H1 (cell line): Measurements from ENCODE around the gene HPCAL4. TPM values are rescaled to one million over a fixed set of nuclear protein-coding genes. Genes with fewer than 3 reads are reported as not detected.

ENCODE experiments used
- CTCF ChIA-PET: fragments of 300-600 bp; sonication (Branson Sonifier 250); formaldehyde crosslinking; loops from one replicate; lab custom pipeline; 2021; ENCODE audit not compliant: partially characterized antibody; lab: Charles Lee
- POLR2A ChIA-PET: fragments of 300-600 bp; sonication (Branson Sonifier 250); formaldehyde crosslinking; loops from one replicate; lab custom pipeline; 2021; ENCODE audit warnings: inconsistent platforms; ENCODE audit not compliant: partially characterized antibody; lab: Charles Lee
- DNase-seq, 2 experiments: peaks; one replicate each; pipeline versions ENCODE4 v3.0.0 to v3.0.0-alpha.2; 2010 to 2022; ENCODE audit warnings: low spot score in 2 of 2, low read depth in 1 of 2, mixed read lengths in 1 of 2
- FAIRE-seq: peaks from 2 replicates; lab custom pipeline; 2011; peaks lifted over from hg19 to GRCh38; lab: Jason Lieb, UNC
- H2AFZ ChIP-seq: 2 replicates; pipeline ENCODE4 v1.8.1; 2012; ENCODE audit warnings: low read length, inconsistent platforms
- H2AK5ac ChIP-seq: 2 replicates; pipeline ENCODE4 v1.6.1; 2013; ENCODE audit warnings: low read depth, low read length
- H2BK120ac ChIP-seq: replicated peaks from 2 replicates; pipeline ENCODE3; 2013; ENCODE audit warnings: low read depth, low read length, inconsistent platforms
- H2BK12ac ChIP-seq: 2 replicates; pipeline ENCODE4 v1.6.1; 2013; ENCODE audit warnings: low read depth, low read length
- H2BK15ac ChIP-seq: 2 replicates; pipeline ENCODE4 v1.6.1; 2013; ENCODE audit warnings: low read length
- H2BK20ac ChIP-seq: 2 replicates; pipeline ENCODE4 v1.6.1; 2013; ENCODE audit warnings: low read length
- H2BK5ac ChIP-seq: 2 replicates; pipeline ENCODE4 v1.6.1; 2013; ENCODE audit warnings: low read depth, low read length
- H3K14ac ChIP-seq: 2 replicates; pipeline ENCODE4 v1.6.1; 2013; ENCODE audit warnings: inconsistent platforms; ENCODE audit not compliant: insufficient read length
- H3K18ac ChIP-seq: 2 replicates; pipeline ENCODE4 v1.6.1; 2013; ENCODE audit warnings: low read length; ENCODE audit errors: extremely low read depth
- H3K23ac ChIP-seq: 2 replicates; pipeline ENCODE4 v1.6.1; 2013; ENCODE audit warnings: inconsistent platforms; ENCODE audit not compliant: insufficient read length
- H3K23me2 ChIP-seq: 2 replicates; pipeline ENCODE4 v1.6.1; 2013; ENCODE audit warnings: low read depth, low read length
- H3K27ac ChIP-seq: 2 replicates; pipeline ENCODE4 v1.6.1; 2011; ENCODE audit warnings: low read depth, low read length, inconsistent platforms
- H3K27me3 ChIP-seq, 4 experiments: replicated peaks in 1 of 4; 1 replicate in 1 of 4; 2 replicates in 3 of 4; pipeline versions ENCODE4 v1.6.1 to v1.8.1; 2011 to 2013; ENCODE audit warnings: low read length in 3 of 4, mild to moderate bottlenecking in 3 of 4, inconsistent platforms in 2 of 4, mixed read lengths in 2 of 4, moderate library complexity in 1 of 4; ENCODE audit not compliant: control insufficient read depth in 3 of 4, insufficient read depth in 3 of 4; ENCODE audit errors: extremely low read depth in 1 of 4
- H3K36me3 ChIP-seq, 4 experiments: 2 replicates each; pipeline versions ENCODE4 v1.6.1 to v1.8.1; 2011 to 2013; ENCODE audit warnings: mild to moderate bottlenecking in 4 of 4, low read length in 3 of 4, moderate library complexity in 2 of 4, control low read depth in 1 of 4, inconsistent platforms in 1 of 4; ENCODE audit not compliant: insufficient read depth in 4 of 4, control insufficient read depth in 2 of 4
- H3K4ac ChIP-seq: replicated peaks from 2 replicates; pipeline ENCODE3; 2013; ENCODE audit warnings: low read length, low read depth, mixed read lengths, inconsistent platforms; ENCODE audit not compliant: insufficient read length
- H3K4me1 ChIP-seq, 4 experiments: replicated peaks in 1 of 4; 1 replicate in 1 of 4; 2 replicates in 3 of 4; pipeline versions ENCODE4 v1.6.1 to v1.8.1; 2011 to 2013; ENCODE audit warnings: low read length in 3 of 4, inconsistent platforms in 2 of 4, mixed read lengths in 1 of 4; ENCODE audit not compliant: insufficient read depth in 4 of 4, control insufficient read depth in 3 of 4
- H3K4me2 ChIP-seq, 2 experiments: 2 replicates each; pipeline versions ENCODE4 v1.6.1 to v1.8.1; 2011 to 2013; ENCODE audit warnings: low read depth in 2 of 2, low read length in 2 of 2, control low read depth in 1 of 2, inconsistent platforms in 1 of 2, mild to moderate bottlenecking in 1 of 2; ENCODE audit not compliant: insufficient read depth in 1 of 2
- H3K4me3 ChIP-seq, 4 experiments: fragments of 200-600, 300-600 bp in 1 of 4; sonication (generic), shearing (Covaris generic), sonication (Bioruptor Twin) in 1 of 4; 2 replicates each; pipeline versions ENCODE4 v1.5.1 to v1.8.1; 2011 to 2016; ENCODE audit warnings: low read length in 4 of 4, low read depth in 3 of 4, control low read depth in 2 of 4, inconsistent platforms in 2 of 4, mild to moderate bottlenecking in 2 of 4, mixed read lengths in 1 of 4, moderate library complexity in 1 of 4; ENCODE audit not compliant: insufficient read depth in 2 of 4; ENCODE audit errors: extremely low read depth in 1 of 4
- H3K56ac ChIP-seq: replicated peaks from 2 replicates; pipeline ENCODE3; 2013; ENCODE audit warnings: low read depth, mild to moderate bottlenecking, mixed read lengths, low read length, inconsistent platforms; ENCODE audit not compliant: insufficient read length
- H3K79me1 ChIP-seq: 2 replicates; pipeline ENCODE4 v1.6.1; 2013; ENCODE audit warnings: low read depth, low read length, control low read depth
- H3K79me2 ChIP-seq, 2 experiments: 2 replicates each; pipeline versions ENCODE4 v1.6.1 to v1.8.1; 2012 to 2013; ENCODE audit warnings: low read length in 2 of 2, mild to moderate bottlenecking in 2 of 2, inconsistent platforms in 1 of 2; ENCODE audit not compliant: insufficient read depth in 2 of 2, control insufficient read depth in 1 of 2
- H3K9ac ChIP-seq, 4 experiments: replicated peaks in 1 of 4; 1 replicate in 1 of 4; 2 replicates in 3 of 4; pipeline versions ENCODE4 v1.6.1 to v1.8.1; 2011 to 2013; ENCODE audit warnings: low read depth in 3 of 4, low read length in 3 of 4, control low read depth in 2 of 4, mild to moderate bottlenecking in 2 of 4, moderate library complexity in 2 of 4, inconsistent platforms in 1 of 4; ENCODE audit errors: extremely low read depth in 1 of 4
- H3K9me3 ChIP-seq, 2 experiments: 2 replicates each; pipeline versions ENCODE4 v1.6.1 to v1.8.1; 2012 to 2013; ENCODE audit warnings: mild to moderate bottlenecking in 2 of 2, moderate library complexity in 2 of 2, control low read depth in 1 of 2, inconsistent platforms in 1 of 2, low read depth in 1 of 2, low read length in 1 of 2, mixed read lengths in 1 of 2; ENCODE audit not compliant: insufficient read depth in 2 of 2
- H4K20me1 ChIP-seq, 2 experiments: replicated peaks in 1 of 2; 2 replicates each; pipeline versions ENCODE3 to v1.8.1; 2011 to 2013; ENCODE audit warnings: inconsistent platforms in 2 of 2, low read length in 2 of 2, mild to moderate bottlenecking in 1 of 2; ENCODE audit not compliant: insufficient read depth in 2 of 2, control insufficient read depth in 1 of 2
- H4K5ac ChIP-seq: 2 replicates; pipeline ENCODE4 v1.6.1; 2013; ENCODE audit warnings: low read length, low read depth, mixed read lengths, inconsistent platforms; ENCODE audit not compliant: insufficient read length
- H4K8ac ChIP-seq: 2 replicates; pipeline ENCODE4 v1.8.0; 2013; ENCODE audit warnings: mild to moderate bottlenecking, moderate library complexity, low read length, inconsistent platforms; ENCODE audit not compliant: insufficient read depth; ENCODE audit errors: extremely low read depth
- H4K91ac ChIP-seq: replicated peaks from 2 replicates; pipeline ENCODE3; 2013; ENCODE audit warnings: low read length, mixed read lengths, inconsistent platforms; ENCODE audit not compliant: insufficient read length
- ASH2L ChIP-seq: fragments of 200-600, 300-600 bp; sonication (generic); IDR thresholded peaks from one replicate; pipeline ENCODE4 v1.7.1; 2017; ENCODE audit warnings: low read length
- CHD2 ChIP-seq: IDR thresholded peaks from 2 replicates; pipeline ENCODE4 v1.6.1; 2012; ENCODE audit warnings: low read length, improper control_type of control experiment
- GABPA ChIP-seq: IDR thresholded peaks from 2 replicates; pipeline ENCODE4 v1.6.1; 2011; ENCODE audit warnings: mild to moderate bottlenecking, low read length, moderate library complexity, borderline replicate concordance; ENCODE audit not compliant: insufficient read depth
- HDAC6 ChIP-seq: IDR thresholded peaks from one replicate; pipeline ENCODE4 v1.7.1; 2012; ENCODE audit warnings: low read depth, mild to moderate bottlenecking, inconsistent platforms, low read length, moderate library complexity
- KDM1A ChIP-seq: fragments of 200-600, 300-600 bp; sonication (generic); IDR thresholded peaks from 2 replicates; pipeline ENCODE4 v1.7.1; 2016; ENCODE audit warnings: mild to moderate bottlenecking, low read length, borderline replicate concordance
- MAFK ChIP-seq: IDR thresholded peaks from 2 replicates; pipeline ENCODE4 v1.6.1; 2012; ENCODE audit warnings: low read depth, mild to moderate bottlenecking, improper control_type of control experiment, low read length
- NANOG ChIP-seq: IDR thresholded peaks from 2 replicates; pipeline ENCODE4 v1.6.1; 2011; ENCODE audit warnings: low read length, low read depth, mild to moderate bottlenecking, inconsistent platforms; ENCODE audit not compliant: insufficient read depth, poor library complexity, severe bottlenecking
- TCF12 ChIP-seq: IDR thresholded peaks from 2 replicates; pipeline ENCODE4 v1.6.1; 2011; ENCODE audit warnings: low read depth, mild to moderate bottlenecking, low read length
- WGBS, 2 experiments: shearing (Covaris generic) in 1 of 2; methylation state at CpG; one replicate each; pipeline versions ENCODE4 v1.1.6 to v1.1.7; 2013 to 2015; ENCODE audit warnings: low lambda C conversion rate in 2 of 2, mixed read lengths in 2 of 2, inconsistent platforms in 1 of 2, low coverage in 1 of 2, missing lambda C conversion rate in 1 of 2; ENCODE audit not compliant: insufficient replicate concordance in 2 of 2, insufficient coverage in 1 of 2, insufficient read length in 1 of 2; ENCODE audit errors: extremely low coverage in 1 of 2, missing lambda C conversion rate in 1 of 2; 5-methylcytosine and 5-hydroxymethylcytosine counted together
- polyA plus RNA-seq, 7 experiments: library from polyadenylated mRNA; depleted of rRNA in 3 of 7; stranded (reverse) in 5 of 7; unstranded in 2 of 7; fragments of >200 nt in 5 of 7; fragments of 200-250 nt in 2 of 7; gene quantifications; 1 replicate in 5 of 7; 2 replicates in 1 of 7; 4 replicates in 1 of 7; pipeline versions ENCODE4 v1.2.1 to v1.2.3, GENCODE V29; 2011 to 2013; ENCODE audit warnings: missing spikeins in 2 of 7, mixed read lengths in 2 of 7
- total RNA-seq: library from RNA; stranded (reverse); fragmentation: NEBNext Ultra II Directional; extraction: Animal tissue kit (Norgen Biotek cat#: 25700); gene quantifications from 2 replicates; pipeline ENCODE4 v1.2.1, GENCODE V29; 2021
- TF ChIP-seq, protein P1 (sequence below): IDR thresholded peaks from 2 replicates; pipeline ENCODE4 v1.6.1; 2012; ENCODE audit warnings: inconsistent platforms

The HPCAL4 gene
- total and polyA plus RNA-seq, 2 of the 8 experiments (the other 6 are each of a cell fraction or from before 2014, with no cell fraction given): 0.54 to 0.74 TPM

- no peak overlapping the region for H3K9ac ChIP-seq
- H3K9me3 ChIP-seq: no peaks in the 10 kb centered on the region
- H3K4me3 ChIP-seq: no peak overlapping the region
- H2BK5ac ChIP-seq: no peak overlapping the region
- H3K27me3 ChIP-seq: peaks cover 4 to 37% (median 25%) of the 10 kb centered on the region in 4 experiments
- H2BK15ac ChIP-seq: no peak overlapping the region
- H3K18ac ChIP-seq: no peak overlapping the region
- H2AK5ac ChIP-seq: no peak overlapping the region
- no peak overlapping the region for H3K4ac ChIP-seq
- no peak overlapping the region for H2AFZ ChIP-seq
- no peaks in the 10 kb centered on the region for H3K79me2 ChIP-seq
- H2BK20ac ChIP-seq: no peak overlapping the region
- H3K4me1 ChIP-seq: peaks cover 0 to 10% (median 5%) of the 10 kb centered on the region in 4 experiments; a peak in 6 of 7 replicates
- H4K91ac ChIP-seq: no peak overlapping the region
- H4K8ac ChIP-seq: no peak overlapping the region
- FAIRE-seq (no peak), DNase-seq (no peak)
- 85% methylated on average over 4 of the region's 4 CpGs; no CpG with 5 or more reads in 1 of the 2 experiments for WGBS, 2 experiments
- no peak overlapping the region for H2BK120ac ChIP-seq
- POLR2A ChIA-PET: no interaction called here
- H3K79me1 ChIP-seq: no peaks in the 10 kb centered on the region
- no peak overlapping the region for H3K56ac ChIP-seq
- H3K4me2 ChIP-seq: no peak overlapping the region
- CTCF ChIA-PET: interaction anchor here (2.8 to 16.5 kb wide), 4 partner anchors 12 to 65 kb away, joined by 9 to 337 read pairs (median 146); partner anchors contain the start of genes NT5C1A and PABPC4
- no peak overlapping the region for H2BK12ac ChIP-seq
- TF ChIP-seq GABPA (no peak), TCF12 (no peak), KDM1A (no peak), CHD2 (no peak), ASH2L (no peak), HDAC6 (no peak), NANOG (no peak), MAFK (no peak)
- TF ChIP-seq, protein P1, sequence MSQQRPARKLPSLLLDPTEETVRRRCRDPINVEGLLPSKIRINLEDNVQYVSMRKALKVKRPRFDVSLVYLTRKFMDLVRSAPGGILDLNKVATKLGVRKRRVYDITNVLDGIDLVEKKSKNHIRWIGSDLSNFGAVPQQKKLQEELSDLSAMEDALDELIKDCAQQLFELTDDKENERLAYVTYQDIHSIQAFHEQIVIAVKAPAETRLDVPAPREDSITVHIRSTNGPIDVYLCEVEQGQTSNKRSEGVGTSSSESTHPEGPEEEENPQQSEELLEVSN: no peak
- no peaks in the 10 kb centered on the region for H4K20me1 ChIP-seq
- no peak overlapping the region for H3K23ac ChIP-seq
- no peak overlapping the region for H3K27ac ChIP-seq
- H3K14ac ChIP-seq: no peak overlapping the region
- no peaks in the 10 kb centered on the region for H3K36me3 ChIP-seq
- peaks cover 4% of the 10 kb centered on the region; the same call in 1 of the 2 replicates for H3K23me2 ChIP-seq
- no peak overlapping the region for H4K5ac ChIP-seq
These were observed 48.4 kb downstream of the HPCAL4 start for GRCh38 chr1:39642796-39643195.
